ENCODE results near the gene RRP8. TPM values are rescaled to one million over a fixed set of nuclear protein-coding genes. Genes with fewer than 3 reads are reported as not detected.
A peak's percentile ranks its signal among the peaks of the same experiment; 100 is the strongest.

The RRP8 gene
- total RNA-seq, 2 experiments from 2014 or later, result 37.8 to 45.3 TPM

DNA sequence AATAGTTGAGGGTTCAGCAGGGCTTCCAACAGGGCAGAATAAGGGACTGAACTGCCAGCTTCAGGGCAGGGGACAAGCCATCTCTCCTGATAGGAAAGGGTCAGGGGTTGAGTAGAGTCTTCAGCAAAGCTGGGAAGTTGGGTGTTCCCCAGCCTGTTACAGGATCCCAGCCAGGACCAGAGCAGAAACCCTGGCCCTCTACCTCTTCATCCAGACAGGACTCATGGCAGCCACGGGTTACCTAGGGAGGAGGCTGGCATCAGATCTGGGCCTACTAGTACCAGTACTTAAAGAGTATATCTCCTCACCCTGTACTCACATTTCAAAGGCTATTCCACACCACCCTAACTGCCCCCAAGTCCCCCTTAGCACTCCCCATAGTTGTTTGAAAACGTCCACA is 11.0 kb upstream of the RRP8 start:
- Mint-ChIP-seq H3K9me3 (no peaks in the 10 kb centered on the region), H3K4me3 (no peak overlapping the region), H3K36me3 (peaks cover 26% of the 10 kb centered on the region), H3K27ac (no peak overlapping the region), H3K4me1 (peaks cover 14% of the 10 kb centered on the region), H3K27me3 (no peaks in the 10 kb centered on the region)
- no peak for DNase-seq

DNA sequence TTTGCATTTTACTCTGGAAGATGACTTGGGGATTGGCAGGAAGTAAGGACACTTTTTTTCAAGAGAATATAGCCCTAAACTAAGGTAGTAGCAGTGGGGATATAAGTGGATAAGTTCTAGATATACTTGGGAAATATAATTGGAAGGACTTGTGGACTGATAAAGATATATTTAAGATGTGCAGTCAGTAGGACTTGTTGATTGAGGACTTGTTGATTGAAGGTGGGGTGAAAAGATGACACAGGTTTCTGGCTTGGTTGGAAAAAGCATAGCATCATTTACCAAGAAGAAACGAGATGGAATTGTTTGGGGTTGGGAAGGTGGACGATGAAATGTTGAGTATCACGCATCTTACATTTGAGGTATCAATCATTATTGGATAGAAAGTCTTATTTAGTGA is 10.1 kb upstream of the RRP8 start:
- peaks cover 20% of the 10 kb centered on the region for H3K4me1 Mint-ChIP-seq
- peaks cover 33% of the 10 kb centered on the region for H3K36me3 Mint-ChIP-seq
- no peaks in the 10 kb centered on the region for H3K27me3 Mint-ChIP-seq
- no peak overlapping the region for H3K4me3 Mint-ChIP-seq
- no peak for DNase-seq
- H3K27ac Mint-ChIP-seq, result no peak overlapping the region
- no peaks in the 10 kb centered on the region for H3K9me3 Mint-ChIP-seq

DNA sequence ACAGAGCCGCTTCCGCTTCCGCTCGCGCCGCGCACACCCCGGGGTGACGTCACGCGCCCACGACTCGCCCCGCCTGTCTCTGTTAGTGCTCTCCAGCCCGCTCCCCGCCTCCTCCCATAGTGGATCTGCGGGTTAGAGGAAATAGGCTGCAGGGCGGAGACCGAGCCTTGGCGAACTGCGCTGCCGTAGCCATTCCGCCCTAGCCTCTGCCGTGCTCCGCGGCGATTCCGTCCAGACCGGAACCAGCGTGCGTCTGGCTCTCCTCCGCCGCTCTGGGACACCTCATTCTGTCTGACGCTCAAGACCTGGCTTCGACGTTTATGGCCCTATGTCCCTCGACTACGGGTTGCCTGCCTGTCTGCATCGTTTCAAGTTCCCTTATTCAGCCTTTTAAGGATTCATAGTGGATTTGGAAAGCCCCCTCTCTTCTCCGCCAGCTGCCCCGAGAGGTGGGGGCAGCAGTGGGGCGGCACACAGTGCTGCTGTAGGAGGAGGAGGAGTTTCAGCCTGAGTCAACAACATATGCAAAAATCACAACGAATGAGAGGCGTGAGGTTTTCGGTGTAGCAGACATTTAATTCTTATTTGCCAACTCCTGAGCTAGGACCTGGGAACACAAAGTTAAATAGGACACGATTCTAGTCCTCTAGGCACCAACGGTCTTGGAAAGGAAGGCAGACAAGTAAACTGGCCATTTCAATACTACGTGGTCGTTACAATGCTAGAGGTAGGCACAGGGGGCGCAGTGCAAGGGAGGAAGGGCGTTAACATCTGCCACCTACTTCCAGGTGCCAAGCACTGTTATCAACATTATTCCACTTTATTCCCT is 9.0 kb upstream of the RRP8 start, which contains the start of gene TAF10:
TSS of gene TAF10 (minus strand) at position 4 of the 829 bp plus-strand sequence. CDS start 27 bp downstream, outside the sequence.
- peaks cover 25% of the 10 kb centered on the region for H3K4me1 Mint-ChIP-seq
- no peaks in the 10 kb centered on the region for H3K27me3 Mint-ChIP-seq
- H3K36me3 Mint-ChIP-seq, result peaks cover 41% of the 10 kb centered on the region
- peak within 1 kb of the TSS; percentile 95 for H3K4me3 Mint-ChIP-seq
- DNase-seq, result peak; percentile 97
- H3K27ac Mint-ChIP-seq, result peak within 1 kb of the TSS; percentile 93
- no peaks in the 10 kb centered on the region for H3K9me3 Mint-ChIP-seq

DNA sequence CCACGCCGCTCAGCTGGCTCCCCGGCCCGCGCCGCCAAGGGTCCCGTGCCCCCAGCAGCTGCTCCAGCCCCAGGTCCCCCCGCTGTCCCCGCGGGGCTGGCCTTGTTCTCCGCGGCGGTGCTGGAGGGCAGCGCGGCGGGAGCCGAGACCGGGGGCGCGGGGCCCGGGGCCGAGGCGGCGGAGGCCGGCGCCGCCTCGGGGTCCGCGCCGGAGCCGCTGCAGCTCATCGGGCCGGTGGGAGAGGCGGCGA is 8.5 kb upstream of the RRP8 start:
- H3K36me3 Mint-ChIP-seq, result peaks cover 42% of the 10 kb centered on the region
- peak overlapping the region; percentile 95 for H3K4me3 Mint-ChIP-seq
- no peak for DNase-seq
- H3K4me1 Mint-ChIP-seq, result peaks cover 27% of the 10 kb centered on the region
- no peaks in the 10 kb centered on the region for H3K9me3 Mint-ChIP-seq
- no peaks in the 10 kb centered on the region for H3K27me3 Mint-ChIP-seq
- peak overlapping the region; percentile 93 for H3K27ac Mint-ChIP-seq

DNA sequence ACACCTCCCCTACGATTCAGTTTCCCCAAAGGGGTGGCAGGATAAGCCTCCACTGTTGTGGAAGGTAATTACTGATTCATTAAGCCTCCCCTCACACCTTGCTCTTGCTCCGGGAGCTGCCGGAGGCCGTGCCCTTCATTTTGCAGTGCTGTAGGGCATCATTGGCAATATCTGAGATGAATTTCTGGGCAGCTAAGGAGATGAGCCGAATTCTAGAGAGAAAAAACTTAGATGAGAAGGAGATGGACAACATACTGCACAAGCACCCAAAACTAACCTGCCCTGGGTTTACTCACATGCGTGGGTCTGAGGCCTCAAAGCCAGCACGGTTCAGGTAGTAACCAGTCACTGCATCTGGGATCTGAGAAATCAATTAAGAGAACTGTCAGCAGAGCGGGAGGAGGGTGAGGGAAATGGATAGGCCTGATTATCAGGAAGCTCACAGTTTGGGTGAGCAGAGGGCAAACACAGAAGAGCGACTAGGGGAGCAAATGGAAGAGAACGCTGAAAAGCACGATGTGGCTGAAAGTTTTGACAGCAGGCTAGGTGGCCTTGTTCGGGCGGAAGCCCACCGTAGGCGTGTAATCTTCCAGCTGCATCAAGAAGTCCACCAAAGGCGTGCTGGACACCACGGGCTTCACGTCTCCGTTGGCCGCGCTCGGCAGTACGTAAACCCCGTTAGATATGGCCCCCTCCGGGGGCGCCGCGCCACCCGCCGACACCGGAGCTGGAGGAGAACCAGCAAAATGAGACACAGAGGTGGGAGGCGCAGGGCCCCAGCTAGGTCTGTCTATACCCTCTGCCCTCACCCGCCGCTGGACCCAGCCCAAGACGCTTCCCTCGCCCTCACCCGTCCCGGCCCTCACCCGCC is 7.9 kb upstream of the RRP8 start:
- H3K27me3 Mint-ChIP-seq, result no peaks in the 10 kb centered on the region
- H3K36me3 Mint-ChIP-seq, result peaks cover 43% of the 10 kb centered on the region
- no peaks in the 10 kb centered on the region for H3K9me3 Mint-ChIP-seq
- H3K4me1 Mint-ChIP-seq, result peaks cover 27% of the 10 kb centered on the region
- H3K27ac Mint-ChIP-seq, result peak overlapping the region; percentile 93
- peak overlapping the region; percentile 95 for H3K4me3 Mint-ChIP-seq
- peak; percentile 32 for DNase-seq

DNA sequence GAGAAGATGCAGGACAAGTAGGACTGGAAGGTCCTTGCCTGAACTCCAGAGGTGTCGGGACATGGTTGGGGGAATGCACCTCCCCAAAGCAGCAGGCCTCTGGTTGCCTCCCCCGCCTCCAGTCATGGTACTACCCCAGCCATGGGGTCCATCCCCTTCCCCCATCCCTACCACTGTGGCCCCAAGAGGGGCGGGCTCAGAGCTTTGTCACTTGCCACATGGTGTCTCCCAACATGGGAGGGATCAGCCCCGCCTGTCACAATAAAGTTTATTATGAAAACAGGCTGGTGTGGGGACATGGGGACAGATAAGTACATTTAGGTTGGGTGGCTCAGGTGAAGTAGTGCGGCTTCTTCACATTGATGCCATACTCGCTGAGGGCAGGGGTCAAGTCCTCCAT is 7.2 kb upstream of the RRP8 start:
- no peaks in the 10 kb centered on the region for H3K9me3 Mint-ChIP-seq
- no peak for DNase-seq
- H3K27ac Mint-ChIP-seq, result peak overlapping the region; percentile 93
- H3K27me3 Mint-ChIP-seq, result no peaks in the 10 kb centered on the region
- H3K4me3 Mint-ChIP-seq, result peak overlapping the region; percentile 95
- peaks cover 41% of the 10 kb centered on the region for H3K36me3 Mint-ChIP-seq
- H3K4me1 Mint-ChIP-seq, result peaks cover 27% of the 10 kb centered on the region

DNA sequence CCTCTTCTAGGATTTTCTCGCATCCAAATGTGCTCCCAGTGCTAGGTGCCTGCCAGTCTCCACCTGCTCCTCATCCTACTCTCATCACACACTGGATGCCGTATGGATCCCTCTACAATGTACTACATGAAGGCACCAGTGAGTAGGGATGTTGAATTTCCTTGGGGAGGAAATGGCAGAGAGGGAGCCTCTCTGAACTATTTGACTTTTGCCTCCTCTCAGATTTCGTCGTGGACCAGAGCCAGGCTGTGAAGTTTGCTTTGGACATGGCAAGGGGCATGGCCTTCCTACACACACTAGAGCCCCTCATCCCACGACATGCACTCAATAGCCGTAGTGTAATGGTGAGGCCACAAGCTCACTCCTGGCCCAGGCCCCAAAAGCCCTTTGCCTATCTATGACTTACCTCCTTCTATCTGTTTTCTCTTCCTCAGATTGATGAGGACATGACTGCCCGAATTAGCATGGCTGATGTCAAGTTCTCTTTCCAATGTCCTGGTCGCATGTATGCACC is 6.1 kb upstream of the RRP8 start:
- no peaks in the 10 kb centered on the region for H3K27me3 Mint-ChIP-seq
- no peak for DNase-seq
- peak overlapping the region; percentile 15 for H3K27ac Mint-ChIP-seq
- no peaks in the 10 kb centered on the region for H3K9me3 Mint-ChIP-seq
- peaks cover 27% of the 10 kb centered on the region for H3K4me1 Mint-ChIP-seq
- H3K36me3 Mint-ChIP-seq, result peaks cover 38% of the 10 kb centered on the region
- peak overlapping the region; percentile 62 for H3K4me3 Mint-ChIP-seq

DNA sequence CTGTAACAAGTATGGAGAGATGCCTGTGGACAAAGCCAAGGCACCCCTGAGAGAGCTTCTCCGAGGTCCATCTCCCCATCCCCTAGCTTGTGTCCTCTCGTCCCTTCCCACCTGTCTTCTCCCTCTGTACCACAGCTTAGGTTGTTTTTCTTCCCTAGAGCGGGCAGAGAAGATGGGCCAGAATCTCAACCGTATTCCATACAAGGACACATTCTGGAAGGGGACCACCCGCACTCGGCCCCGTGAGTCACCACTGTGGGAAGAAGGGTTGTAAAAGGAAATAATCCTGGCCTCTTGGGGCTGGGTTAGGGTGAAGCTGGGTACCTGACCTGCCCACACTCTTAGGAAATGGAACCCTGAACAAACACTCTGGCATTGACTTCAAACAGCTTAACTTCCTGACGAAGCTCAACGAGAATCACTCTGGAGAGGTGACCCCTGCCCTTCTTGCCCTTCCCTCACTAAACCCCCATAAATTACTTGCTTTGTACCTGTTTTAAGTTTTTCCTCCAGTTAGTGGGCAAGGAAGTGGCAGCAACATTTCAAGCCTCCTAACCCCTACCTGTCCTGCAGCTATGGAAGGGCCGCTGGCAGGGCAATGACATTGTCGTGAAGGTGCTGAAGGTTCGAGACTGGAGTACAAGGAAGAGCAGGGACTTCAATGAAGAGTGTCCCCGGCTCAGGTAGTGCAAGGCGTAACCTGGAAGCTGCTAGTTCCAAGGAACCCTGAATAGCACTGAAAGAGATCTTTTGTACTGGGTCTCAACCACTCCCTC is 5.5 kb upstream of the RRP8 start:
- H3K4me3 Mint-ChIP-seq, result no peak overlapping the region
- no peak for DNase-seq
- H3K9me3 Mint-ChIP-seq, result no peaks in the 10 kb centered on the region
- H3K27me3 Mint-ChIP-seq, result no peaks in the 10 kb centered on the region
- H3K4me1 Mint-ChIP-seq, result peaks cover 27% of the 10 kb centered on the region
- H3K27ac Mint-ChIP-seq, result no peak overlapping the region
- peaks cover 38% of the 10 kb centered on the region for H3K36me3 Mint-ChIP-seq

DNA sequence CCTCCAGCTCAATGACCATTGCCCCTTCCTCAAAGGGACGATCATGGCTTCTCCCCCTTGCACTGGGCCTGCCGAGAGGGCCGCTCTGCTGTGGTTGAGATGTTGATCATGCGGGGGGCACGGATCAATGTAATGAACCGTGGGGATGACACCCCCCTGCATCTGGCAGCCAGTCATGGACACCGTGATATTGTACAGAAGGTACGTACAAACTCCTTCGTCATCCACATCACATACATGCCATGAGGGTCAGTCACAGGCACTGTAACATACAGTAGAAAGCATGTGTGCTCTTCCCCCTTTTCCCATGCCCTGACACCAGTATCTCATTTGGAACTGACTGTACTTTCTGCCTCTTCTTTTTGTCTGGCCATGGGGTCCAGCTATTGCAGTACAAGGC is 4.6 kb upstream of the RRP8 start:
- Mint-ChIP-seq H3K36me3 (peaks cover 38% of the 10 kb centered on the region), H3K9me3 (no peaks in the 10 kb centered on the region), H3K27me3 (no peaks in the 10 kb centered on the region), H3K27ac (peak overlapping the region; percentile 78), H3K4me3 (no peak overlapping the region), H3K4me1 (peaks cover 27% of the 10 kb centered on the region)
- no peak for DNase-seq

DNA sequence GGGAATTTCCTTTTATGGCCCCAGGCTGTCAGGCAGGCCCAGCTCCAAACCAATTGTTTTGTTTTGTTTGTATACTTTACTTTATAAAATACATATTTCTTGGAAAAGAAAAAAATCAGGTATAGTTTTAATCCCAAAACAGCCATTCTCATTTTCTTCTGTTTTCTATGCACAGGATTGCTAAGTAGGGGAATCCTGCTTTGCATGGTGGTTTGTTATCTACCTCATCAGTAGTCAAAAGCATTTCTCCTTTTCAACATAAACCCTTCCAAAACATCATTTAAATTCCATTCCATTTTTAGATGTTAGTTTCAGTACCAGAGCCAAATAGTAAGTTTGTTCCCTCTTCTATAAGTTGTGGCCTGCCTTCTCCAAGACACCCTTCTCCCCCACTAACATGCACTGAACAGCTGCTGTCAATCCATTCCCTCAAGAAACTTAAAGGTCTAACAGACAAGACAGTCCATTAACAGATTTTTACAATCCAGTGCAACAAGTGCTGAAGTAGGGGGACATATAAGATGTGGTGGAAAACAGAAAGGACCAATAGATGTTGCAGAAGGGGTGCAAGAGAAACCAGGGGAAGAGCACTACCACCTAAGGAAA is 3.9 kb upstream of the RRP8 start:
- Mint-ChIP-seq H3K9me3 (no peaks in the 10 kb centered on the region), H3K4me3 (peak overlapping the region; percentile 18), H3K36me3 (peaks cover 38% of the 10 kb centered on the region), H3K4me1 (peaks cover 30% of the 10 kb centered on the region), H3K27me3 (no peaks in the 10 kb centered on the region), H3K27ac (peak overlapping the region; percentile 78)
- no peak for DNase-seq

DNA sequence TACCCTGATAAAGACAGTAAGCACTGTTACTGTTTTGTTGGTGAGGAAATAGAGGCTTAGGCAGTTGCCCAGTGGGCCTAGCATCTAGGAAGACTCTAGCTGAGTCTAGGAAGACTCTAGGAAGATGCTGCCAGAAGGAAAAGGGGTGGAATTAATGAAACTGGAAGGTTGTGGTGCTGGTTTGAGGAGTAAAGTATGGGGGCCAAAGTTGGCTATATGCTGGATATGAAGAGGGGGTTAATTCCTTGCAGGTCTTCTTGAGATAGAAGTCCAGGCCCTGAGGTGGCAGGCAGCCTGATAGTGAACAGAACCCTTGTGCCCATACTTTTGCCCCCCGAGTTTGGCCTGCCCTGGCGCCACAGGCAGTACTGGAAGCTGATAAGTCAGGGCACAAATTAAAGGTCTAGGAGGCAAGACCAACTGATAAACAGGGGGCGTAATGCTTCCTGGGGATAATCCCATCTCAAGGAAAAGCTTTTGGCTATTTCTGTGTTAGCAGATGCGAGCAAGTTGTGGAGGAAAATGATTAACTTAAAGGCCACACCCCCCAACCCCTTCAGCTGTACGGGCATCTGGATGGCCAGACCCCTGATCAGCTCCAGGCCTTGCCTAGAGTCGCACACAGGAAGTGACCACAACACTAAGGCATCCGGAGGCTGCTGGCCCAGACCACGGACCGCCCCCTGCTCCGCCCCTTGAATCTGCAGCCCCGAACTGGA is 3.2 kb upstream of the RRP8 start:
- Mint-ChIP-seq H3K27ac (no peak overlapping the region), H3K4me3 (no peak overlapping the region), H3K9me3 (no peaks in the 10 kb centered on the region), H3K27me3 (no peaks in the 10 kb centered on the region), H3K4me1 (peaks cover 37% of the 10 kb centered on the region), H3K36me3 (peaks cover 42% of the 10 kb centered on the region)
- DNase-seq, result peak; percentile 67

DNA sequence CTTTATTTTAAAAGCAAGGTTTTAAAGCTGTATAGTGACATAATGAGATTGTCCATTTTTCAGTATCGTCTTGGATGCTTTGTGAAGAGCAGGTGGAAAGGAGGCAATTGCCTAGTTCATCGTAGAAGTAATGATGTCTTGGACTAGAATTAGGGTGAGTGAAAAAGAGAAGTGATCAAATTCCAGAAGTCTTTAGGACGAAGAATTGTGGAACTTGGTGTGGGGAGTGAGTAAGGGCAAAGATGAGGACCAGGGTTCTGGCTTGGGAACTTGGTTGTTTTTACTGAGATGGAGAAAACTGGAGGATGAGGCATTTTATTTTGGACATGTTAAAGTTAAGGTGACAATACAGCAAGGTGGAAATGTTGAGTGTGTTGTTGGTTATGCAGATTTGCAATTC is 1.4 kb upstream of the RRP8 start:
- Mint-ChIP-seq H3K27ac (no peak overlapping the region), H3K4me3 (no peak overlapping the region), H3K27me3 (no peaks in the 10 kb centered on the region), H3K36me3 (peaks cover 31% of the 10 kb centered on the region), H3K4me1 (peaks cover 30% of the 10 kb centered on the region), H3K9me3 (no peaks in the 10 kb centered on the region)
- no peak for DNase-seq

DNA sequence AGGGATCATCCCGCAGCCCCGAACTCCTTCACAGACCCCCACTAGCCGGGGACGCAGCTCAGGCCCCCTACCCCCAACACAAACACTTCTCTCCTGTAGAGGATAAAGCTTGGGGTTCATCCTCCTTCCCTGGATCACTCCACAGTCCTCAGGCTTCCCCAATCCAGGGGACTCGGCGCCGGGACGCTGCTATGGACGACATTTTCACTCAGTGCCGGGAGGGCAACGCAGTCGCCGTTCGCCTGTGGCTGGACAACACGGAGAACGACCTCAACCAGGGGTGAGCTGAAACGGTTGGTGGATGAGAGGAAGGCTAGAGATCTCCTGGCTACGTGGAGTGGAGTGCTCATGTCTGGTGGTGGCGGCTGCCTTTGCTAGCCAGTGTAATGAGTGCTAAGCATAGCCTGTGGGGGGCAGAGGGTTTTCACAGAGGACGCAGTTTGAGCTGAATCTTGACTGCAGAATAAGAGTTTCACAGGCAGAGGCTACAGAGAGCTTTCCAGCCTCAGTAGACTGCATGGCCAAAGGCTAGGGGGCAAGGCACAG is 738 bp upstream of the RRP8 start:
- Mint-ChIP-seq H3K27ac (no peak overlapping the region), H3K4me3 (no peak overlapping the region), H3K9me3 (no peaks in the 10 kb centered on the region), H3K36me3 (peaks cover 33% of the 10 kb centered on the region), H3K4me1 (peaks cover 35% of the 10 kb centered on the region), H3K27me3 (no peaks in the 10 kb centered on the region)
- peak; percentile 54 for DNase-seq

Measured in activated naive CD8-positive, alpha-beta T cell treated with anti-CD3 and anti-CD28 coated beads for 36 hours (primary cell).